ENCODE data around the gene CD300LD. TPM values are rescaled to one million over a fixed set of nuclear protein-coding genes. Genes with fewer than 3 reads are reported as not detected.
A peak's percentile ranks its signal among the peaks of the same experiment; 100 is the strongest.

Gene CD300LD
- total RNA-seq, 1 donor from 2014 or later = not detected

- ATAC-seq = no peak
- DNase-seq (ENCODE audit: low spot score) = no peak
Observed at GRCh38 chr17:74607221-74607620, 15.1 kb upstream of the CD300LD start.

GRCh38 chr17:74606050-74606449 is 14.0 kb upstream of the CD300LD start:
- no peak for ATAC-seq

GRCh38 chr17:74605361-74605760 is 13.3 kb upstream of the CD300LD start:
- ATAC-seq (no peak), DNase-seq (ENCODE audit: low spot score) (no peak)

More at GRCh38 chr17:74606050-74606449, 14.0 kb upstream of the CD300LD start:
- DNase-seq (ENCODE audit: low spot score) = no peak

- DNase-seq (ENCODE audit: low spot score) (no peak), ATAC-seq (no peak)
Observed at GRCh38 chr17:74604761-74605160, 12.7 kb upstream of the CD300LD start.

GRCh38 chr17:74604200-74604599 is 12.1 kb upstream of the CD300LD start:
- DNase-seq (ENCODE audit: low spot score) (no peak), ATAC-seq (no peak)

GRCh38 chr17:74603746-74604145 is 11.7 kb upstream of the CD300LD start:
- DNase-seq (ENCODE audit: low spot score) (no peak), ATAC-seq (no peak)

GRCh38 chr17:74603037-74603635 is 11.1 kb upstream of the CD300LD start:
- no peak for ATAC-seq
- no peak for DNase-seq (ENCODE audit: low spot score)

GRCh38 chr17:74601944-74602572 is 10.0 kb upstream of the CD300LD start:
- no peak for DNase-seq (ENCODE audit: low spot score)
- peak; percentile 75 for ATAC-seq

GRCh38 chr17:74599448-74599939 is 7.4 kb upstream of the CD300LD start:
- DNase-seq (ENCODE audit: low spot score) = no peak
- peak; percentile 28 for ATAC-seq

- DNase-seq (ENCODE audit: low spot score) = no peak
- no peak for ATAC-seq
Observed at GRCh38 chr17:74599023-74599399, 6.9 kb upstream of the CD300LD start.

GRCh38 chr17:74598346-74599022 is 6.4 kb upstream of the CD300LD start:
- DNase-seq (ENCODE audit: low spot score) (no peak), ATAC-seq (no peak)

GRCh38 chr17:74597069-74597790 is 5.1 kb upstream of the CD300LD start:
- no peak for ATAC-seq

GRCh38 chr17:74595037-74595750 is 3.1 kb upstream of the CD300LD start:
- ATAC-seq (no peak), DNase-seq (ENCODE audit: low spot score) (no peak)

More at GRCh38 chr17:74597069-74597790, 5.1 kb upstream of the CD300LD start:
- no peak for DNase-seq (ENCODE audit: low spot score)

GRCh38 chr17:74591503-74591902 is 580 bp downstream of the CD300LD start:
- ATAC-seq = no peak
- DNase-seq (ENCODE audit: low spot score) = no peak

GRCh38 chr17:74585711-74586110 is 6.4 kb downstream of the CD300LD start:
- no peak for DNase-seq (ENCODE audit: low spot score)
- ATAC-seq = no peak

- DNase-seq (ENCODE audit: low spot score) = no peak
- ATAC-seq = no peak
Observed at GRCh38 chr17:74584292-74585060, 7.6 kb downstream of the CD300LD start.

- ATAC-seq (no peak), DNase-seq (ENCODE audit: low spot score) (no peak)
Observed at GRCh38 chr17:74582633-74583032, 9.4 kb downstream of the CD300LD start.

- no peak for ATAC-seq
- no peak for DNase-seq (ENCODE audit: low spot score)
Observed at GRCh38 chr17:74579900-74580299, 12.2 kb downstream of the CD300LD start.

GRCh38 chr17:74578979-74579378 is 13.1 kb downstream of the CD300LD start:
- DNase-seq (ENCODE audit: low spot score) (no peak), ATAC-seq (no peak)
